ENCODE measurements around the gene ZNHIT3. TPM values are rescaled to one million over a fixed set of nuclear protein-coding genes. Genes with fewer than 3 reads are reported as not detected.

ZNHIT3 gene
- total and polyA plus RNA-seq, 9 donors: 27.7 to 63.5 (median 34.5) TPM

GRCh38 chr17:36512641-36513040, 26.2 kb downstream of the ZNHIT3 start:
- Histone ChIP-seq H3K4me3 (no peak overlapping the region), H3K4me1 (ENCODE audit: insufficient read depth) (no peaks in the 10 kb centered on the region), H3K9me3 (no peaks in the 10 kb centered on the region), H3K36me3 (no peaks in the 10 kb centered on the region), H3K27me3 (no peaks in the 10 kb centered on the region), H3K27ac (no peak overlapping the region)
- WGBS, 3 donors: 79 to 87% (median 85%) methylated on average over 5 of the region's 5 CpGs
- TF ChIP-seq CTCF (IDR thresholded peaks at IDR 0.05) (no peak), POLR2A (IDR thresholded peaks at IDR 0.05) (no peak), EP300 (IDR thresholded peaks at IDR 0.05) (no peak)
- DNase-seq: no peak
- intact Hi-C loops (cut with DNase I): no loop called here

GRCh38 chr17:36514856-36515255, 28.4 kb downstream of the ZNHIT3 start:
- no peak for TF ChIP-seq EP300 (IDR thresholded peaks at IDR 0.05)
- no peak for TF ChIP-seq CTCF (IDR thresholded peaks at IDR 0.05)
- no peak for TF ChIP-seq POLR2A (IDR thresholded peaks at IDR 0.05)
- intact Hi-C loops (cut with DNase I): no loop called here
- Histone ChIP-seq H3K27ac (no peak overlapping the region), H3K36me3 (no peaks in the 10 kb centered on the region), H3K4me3 (no peak overlapping the region), H3K4me1 (ENCODE audit: insufficient read depth) (no peaks in the 10 kb centered on the region), H3K9me3 (no peaks in the 10 kb centered on the region), H3K27me3 (no peaks in the 10 kb centered on the region)
- DNase-seq: no peak
- 92 to 94% (median 94%) methylated on average over 3 of the region's 3 CpGs for WGBS, 3 donors

- Histone ChIP-seq H3K36me3 (no peaks in the 10 kb centered on the region), H3K27me3 (no peaks in the 10 kb centered on the region), H3K4me1 (ENCODE audit: insufficient read depth) (no peaks in the 10 kb centered on the region), H3K4me3 (no peak overlapping the region), H3K9me3 (no peaks in the 10 kb centered on the region), H3K27ac (no peak overlapping the region)
- 79 to 89% (median 83%) methylated on average over 4 of the region's 4 CpGs for WGBS, 3 donors
- no peak for DNase-seq
- intact Hi-C loops (cut with DNase I): no loop called here
- TF ChIP-seq CTCF (IDR thresholded peaks at IDR 0.05) (no peak), POLR2A (IDR thresholded peaks at IDR 0.05) (no peak), EP300 (IDR thresholded peaks at IDR 0.05) (no peak)
These were observed 29.4 kb downstream of the ZNHIT3 start for GRCh38 chr17:36515837-36516236.

GRCh38 chr17:36523113-36523512, 36.6 kb downstream of the ZNHIT3 start:
- Histone ChIP-seq H3K27me3 (no peaks in the 10 kb centered on the region), H3K4me3 (no peak overlapping the region), H3K27ac (no peak overlapping the region), H3K36me3 (no peaks in the 10 kb centered on the region), H3K4me1 (ENCODE audit: insufficient read depth) (no peaks in the 10 kb centered on the region), H3K9me3 (no peaks in the 10 kb centered on the region)
- no peak for DNase-seq
- intact Hi-C loops (cut with DNase I): no loop called here
- TF ChIP-seq EP300 (IDR thresholded peaks at IDR 0.05): no peak
- TF ChIP-seq CTCF (IDR thresholded peaks at IDR 0.05): no peak
- no peak for TF ChIP-seq POLR2A (IDR thresholded peaks at IDR 0.05)
- WGBS, 3 donors: 81 to 83% (median 82%) methylated on average over 2 of the region's 2 CpGs
